Mesenchymal stem cell (in vitro differentiated cells and primary cell): ENCODE results near the gene SPRR2D.
"Not testable (repeated sequence)": the region's sequence is repeated elsewhere in the genome, so short reads cannot be mapped to it uniquely, and the experiment has no call there.

Experiments
- DNase-seq: peaks from one replicate; pipeline ENCODE4 v3.0.0-alpha.2; 2013
- H2AFZ ChIP-seq: one replicate; pipeline ENCODE4 v1.6.1; 2013; ENCODE audit warnings: low read depth, mild to moderate bottlenecking, control low read depth, inconsistent platforms, low read length, moderate library complexity
- H2AK5ac ChIP-seq: 2 replicates; pipeline ENCODE4 v1.6.1; 2013; ENCODE audit warnings: low read length, moderate library complexity, mild to moderate bottlenecking, inconsistent platforms; ENCODE audit not compliant: severe bottlenecking
- H2BK120ac ChIP-seq: one replicate; pipeline ENCODE4 v1.6.1; 2013; ENCODE audit warnings: low read depth, mild to moderate bottlenecking, inconsistent platforms, low read length, moderate library complexity
- H2BK12ac ChIP-seq, 2 experiments: one replicate each; pipeline ENCODE4 v1.6.1; 2013; ENCODE audit warnings: inconsistent platforms in 2 of 2, low read length in 2 of 2, mild to moderate bottlenecking in 2 of 2, moderate library complexity in 2 of 2, control low read depth in 1 of 2
- H2BK15ac ChIP-seq: one replicate; pipeline ENCODE4 v1.6.1; 2013; ENCODE audit warnings: mild to moderate bottlenecking, low read depth, inconsistent platforms; ENCODE audit not compliant: poor library complexity, severe bottlenecking
- H2BK5ac ChIP-seq: 2 replicates; pipeline ENCODE4 v1.6.1; 2013; ENCODE audit warnings: low read depth, mild to moderate bottlenecking, low read length, control low read depth, inconsistent platforms; ENCODE audit not compliant: poor library complexity, severe bottlenecking
- H3K14ac ChIP-seq, 2 experiments: one replicate each; pipeline ENCODE4 v1.6.1; 2013; ENCODE audit warnings: inconsistent platforms in 2 of 2, low read length in 2 of 2, control low read depth in 1 of 2, mild to moderate bottlenecking in 1 of 2, moderate library complexity in 1 of 2
- H3K18ac ChIP-seq, 2 experiments: one replicate each; pipeline ENCODE4 v1.6.1; 2013; ENCODE audit warnings: inconsistent platforms in 2 of 2, low read length in 2 of 2, control low read depth in 1 of 2, low read depth in 1 of 2, mild to moderate bottlenecking in 1 of 2
- H3K23ac ChIP-seq, 2 experiments: one replicate each; pipeline ENCODE4 v1.6.1; 2013; ENCODE audit warnings: inconsistent platforms in 2 of 2, low read length in 2 of 2, mild to moderate bottlenecking in 2 of 2, moderate library complexity in 2 of 2, control low read depth in 1 of 2
- H3K27ac ChIP-seq: 2 replicates; pipeline ENCODE4 v1.5.1; 2013; ENCODE audit warnings: mild to moderate bottlenecking, moderate library complexity, low read length, control low read depth, inconsistent platforms; ENCODE audit not compliant: poor library complexity, severe bottlenecking
- H3K27me3 ChIP-seq, 2 experiments: 2 replicates each; pipeline versions ENCODE4 v1.6.1 to v1.7.0; 2013; ENCODE audit warnings: low read length in 2 of 2, mild to moderate bottlenecking in 2 of 2, moderate library complexity in 2 of 2, control low read depth in 1 of 2, inconsistent platforms in 1 of 2; ENCODE audit not compliant: control insufficient read depth in 1 of 2, insufficient read depth in 1 of 2
- H3K36me3 ChIP-seq, 2 experiments: 2 replicates each; pipeline versions ENCODE4 v1.6.1 to v1.7.0; 2013; ENCODE audit warnings: low read length in 2 of 2, control low read depth in 1 of 2, inconsistent platforms in 1 of 2, low read depth in 1 of 2, mild to moderate bottlenecking in 1 of 2; ENCODE audit not compliant: insufficient read depth in 2 of 2, control insufficient read depth in 1 of 2
- H3K4ac ChIP-seq, 2 experiments: one replicate each; pipeline ENCODE4 v1.6.1; 2013; ENCODE audit warnings: inconsistent platforms in 2 of 2, low read length in 2 of 2, mild to moderate bottlenecking in 2 of 2, moderate library complexity in 2 of 2, control low read depth in 1 of 2, low read depth in 1 of 2
- H3K4me1 ChIP-seq: 2 replicates; pipeline ENCODE4 v1.6.1; 2013; ENCODE audit warnings: low read depth, low read length, control low read depth; ENCODE audit not compliant: control insufficient read depth, insufficient read depth
- H3K4me2 ChIP-seq: 2 replicates; pipeline ENCODE4 v1.6.1; 2013; ENCODE audit warnings: low read length, mild to moderate bottlenecking, inconsistent platforms; ENCODE audit not compliant: poor library complexity, severe bottlenecking
- H3K4me3 ChIP-seq, 2 experiments: 2 replicates each; pipeline versions ENCODE4 v1.5.1 to v1.7.0; 2013; ENCODE audit warnings: low read length in 2 of 2, mild to moderate bottlenecking in 2 of 2, control low read depth in 1 of 2, low read depth in 1 of 2; ENCODE audit not compliant: insufficient read depth in 1 of 2
- H3K79me1 ChIP-seq: replicated peaks from 2 replicates; pipeline ENCODE4 v1.6.1; 2013; ENCODE audit warnings: mild to moderate bottlenecking, control low read depth, low read length, inconsistent platforms; ENCODE audit not compliant: poor library complexity, severe bottlenecking
- H3K9ac ChIP-seq: 2 replicates; pipeline ENCODE4 v1.7.0; 2013; ENCODE audit warnings: mild to moderate bottlenecking, low read length, moderate library complexity
- H3K9me3 ChIP-seq: 2 replicates; pipeline ENCODE4 v1.7.0; 2013; ENCODE audit warnings: mild to moderate bottlenecking, low read length; ENCODE audit not compliant: control insufficient read depth
- H4K8ac ChIP-seq: one replicate; pipeline ENCODE4 v1.6.1; 2013; ENCODE audit warnings: inconsistent platforms, mild to moderate bottlenecking, low read length, moderate library complexity
- H4K91ac ChIP-seq: one replicate; pipeline ENCODE4 v1.6.1; 2013; ENCODE audit warnings: mild to moderate bottlenecking, low read length, inconsistent platforms
- WGBS: methylation state at CpG from one replicate; pipeline ENCODE4 v1.1.7; 2013; ENCODE audit warnings: mixed read lengths; 5-methylcytosine and 5-hydroxymethylcytosine counted together

Gene SPRR2D

GRCh38 chr1:153021829-153022228 is 19.1 kb downstream of the SPRR2D start:
- H3K14ac ChIP-seq, H2BK15ac ChIP-seq, H4K8ac ChIP-seq, H3K36me3 ChIP-seq, H3K9me3 ChIP-seq, H3K23ac ChIP-seq, H3K4me3 ChIP-seq, H2AFZ ChIP-seq, H3K9ac ChIP-seq, DNase-seq, H3K27me3 ChIP-seq, H3K4ac ChIP-seq, H2BK12ac ChIP-seq, H3K4me1 ChIP-seq, H2BK120ac ChIP-seq, H3K18ac ChIP-seq, H2AK5ac ChIP-seq, H4K91ac ChIP-seq, H2BK5ac ChIP-seq, H3K4me2 ChIP-seq, H3K27ac ChIP-seq, H3K79me1 ChIP-seq: not testable (repeated sequence)
- 39% methylated on average over 2 of the region's 2 CpGs for WGBS

DNA sequence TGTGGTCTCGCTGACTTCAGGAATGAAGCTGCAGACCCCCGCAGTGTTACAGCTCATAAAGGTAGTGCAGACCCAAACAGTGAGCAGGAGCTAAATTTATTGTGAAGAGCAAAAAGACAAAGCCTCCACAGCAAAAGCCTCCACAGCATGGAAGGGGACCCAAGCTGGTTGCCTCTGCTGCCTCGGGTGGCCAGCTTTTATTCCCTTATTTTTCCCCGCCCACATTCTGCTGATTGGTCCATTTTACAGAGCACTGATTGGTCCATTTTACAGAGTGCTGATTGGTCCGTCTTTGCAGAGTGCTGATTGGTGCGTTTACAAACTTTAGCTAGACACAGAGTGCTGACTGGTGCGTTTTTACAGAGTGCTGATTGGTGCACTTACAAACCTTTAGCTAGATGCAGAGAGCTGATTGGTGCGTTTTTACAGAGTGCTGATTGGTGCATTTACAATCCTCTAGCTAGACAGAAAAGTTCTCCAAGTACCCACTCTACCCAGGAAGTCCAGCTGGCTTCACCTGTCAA is 29.6 kb downstream of the SPRR2D start:
- H3K9me3 ChIP-seq, H3K23ac ChIP-seq, H3K14ac ChIP-seq, DNase-seq, H3K4me2 ChIP-seq, H4K8ac ChIP-seq, H3K9ac ChIP-seq, H3K27ac ChIP-seq, H3K18ac ChIP-seq, H2BK12ac ChIP-seq, H2BK120ac ChIP-seq, H2AK5ac ChIP-seq, H3K79me1 ChIP-seq, H4K91ac ChIP-seq, H3K4me3 ChIP-seq, H3K27me3 ChIP-seq, H3K36me3 ChIP-seq, H2BK15ac ChIP-seq, H2AFZ ChIP-seq, H3K4me1 ChIP-seq, H3K4ac ChIP-seq, H2BK5ac ChIP-seq: not testable (repeated sequence)
- 78% methylated on average over 7 of the region's 8 CpGs for WGBS

- no peak within 1 kb of the TSS for H3K9ac ChIP-seq
- no peak within 1 kb of the TSS for H2BK12ac ChIP-seq
- no peaks in the 10 kb centered on the region for H3K9me3 ChIP-seq
- no peak within 1 kb of the TSS for H3K4ac ChIP-seq
- no peak within 1 kb of the TSS for H2BK120ac ChIP-seq
- no peak within 1 kb of the TSS for H3K18ac ChIP-seq
- H4K8ac ChIP-seq, result no peak within 1 kb of the TSS
- no peak within 1 kb of the TSS for H3K23ac ChIP-seq
- no peak within 1 kb of the TSS for H3K4me3 ChIP-seq
- whole genome bisulfite sequencing, result 19% methylated on average over 1 of the region's 2 CpGs
- no peak within 1 kb of the TSS for H2AFZ ChIP-seq
- H2BK15ac ChIP-seq, result no peak within 1 kb of the TSS
- no peaks in the 10 kb centered on the region for H3K4me1 ChIP-seq
- no peaks in the 10 kb centered on the region for H3K27me3 ChIP-seq
- no peak within 1 kb of the TSS for H2AK5ac ChIP-seq
- H3K4me2 ChIP-seq, result no peak within 1 kb of the TSS
- no peak within 1 kb of the TSS for H4K91ac ChIP-seq
- no peak within 1 kb of the TSS for H3K27ac ChIP-seq
- DNase-seq, result no peak
- H2BK5ac ChIP-seq, result no peak within 1 kb of the TSS
- H3K14ac ChIP-seq, result no peak within 1 kb of the TSS
- H3K36me3 ChIP-seq, result no peaks in the 10 kb centered on the region
- no peaks in the 10 kb centered on the region for H3K79me1 ChIP-seq
These were observed 39.5 kb downstream of the SPRR2D start, which contains the start of gene SPRR3 for GRCh38 chr1:153001382-153001781. Gene SPRR3 (plus strand): TSS chr1:153001749. CDS start chr1:153003021, 1,272 bp downstream.

DNA sequence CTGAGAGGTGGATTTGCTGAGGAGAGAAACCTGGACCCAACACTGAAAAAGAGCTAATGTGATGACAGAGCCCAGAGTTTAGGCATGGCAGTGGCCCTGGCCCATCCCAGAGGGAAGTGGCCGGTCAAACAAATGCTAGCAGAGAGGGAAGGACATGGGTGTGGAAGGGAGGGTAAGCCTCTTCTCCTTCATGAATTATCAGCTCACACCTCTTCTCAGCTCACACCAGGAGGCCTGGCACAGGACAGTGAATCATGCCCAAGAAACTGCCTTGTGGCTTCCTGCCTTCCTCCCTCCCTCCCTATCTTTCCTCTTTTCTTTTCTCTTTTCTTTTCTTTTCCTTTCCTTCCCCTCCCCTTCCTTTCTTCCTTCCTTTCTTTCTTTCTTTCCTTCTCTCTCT is 40.6 kb downstream of the SPRR2D start:
- 90% methylated on average over 1 of the region's 1 CpG for WGBS
- DNase-seq, result no peak
- no peak overlapping the region for H3K9ac ChIP-seq

More for the DNA sequence above, 40.6 kb downstream of the SPRR2D start:
- Histone ChIP-seq H3K23ac (no peak overlapping the region), H3K9me3 (no peaks in the 10 kb centered on the region), H4K8ac (no peak overlapping the region), H2BK120ac (no peak overlapping the region), H3K4me2 (no peak overlapping the region), H3K4me1 (no peaks in the 10 kb centered on the region), H3K36me3 (no peaks in the 10 kb centered on the region), H2AFZ (no peak overlapping the region), H3K18ac (no peak overlapping the region), H2BK12ac (no peak overlapping the region), H3K27me3 (no peaks in the 10 kb centered on the region), H3K14ac (no peak overlapping the region), H3K4ac (no peak overlapping the region), H2BK15ac (no peak overlapping the region), H4K91ac (no peak overlapping the region), H3K4me3 (no peak overlapping the region), H3K79me1 (no peaks in the 10 kb centered on the region), H3K27ac (no peak overlapping the region), H2AK5ac (no peak overlapping the region), H2BK5ac (no peak overlapping the region)
